ENCODE results near the gene XXYLT1.

- no peak for TF ChIP-seq CTCF (conservative IDR thresholded peaks at IDR 0.05; ENCODE audit: low read depth, low read length)
- TF ChIP-seq POLR2A (IDR thresholded peaks at IDR 0.05; ENCODE audit: low read depth, low read length) = no peak
- no peak for TF ChIP-seq SMC3 (IDR thresholded peaks at IDR 0.05; ENCODE audit: low read depth, low read length)
- TF ChIP-seq MXI1 (IDR thresholded peaks at IDR 0.05; ENCODE audit: borderline replicate concordance, low read depth, low read length) = no peak
- TF ChIP-seq CEBPB (IDR thresholded peaks at IDR 0.05; ENCODE audit: low read depth, low read length) = no peak
- TF ChIP-seq CHD1 (IDR thresholded peaks at IDR 0.05; ENCODE audit: low read depth, low read length) = no peak
- TF ChIP-seq RFX5 (IDR thresholded peaks at IDR 0.05; ENCODE audit: low read depth, low read length) = no peak
- no peak for TF ChIP-seq RAD21 (IDR thresholded peaks at IDR 0.05; ENCODE audit: low read length)
- TF ChIP-seq NFE2L2 (IDR thresholded peaks at IDR 0.05; ENCODE audit: low read depth, low read length) = no peak
- no peak for TF ChIP-seq USF2 (IDR thresholded peaks at IDR 0.05; ENCODE audit: low read depth, low read length)
- no peak for TF ChIP-seq BHLHE40 (IDR thresholded peaks at IDR 0.05; ENCODE audit: low read depth, low read length)
- TF ChIP-seq RCOR1 (IDR thresholded peaks at IDR 0.05; ENCODE audit: insufficient replicate concordance, low read length) = no peak
- TF ChIP-seq FOS (IDR thresholded peaks at IDR 0.05; ENCODE audit: low read depth, low read length) = no peak
Observed at GRCh38 chr3:195040773-195041520, 230.0 kb downstream of the XXYLT1 start.

All from IMR-90 (cell line).